Liver (tissue), 9 donors: ENCODE measurements around the gene AGTPBP1. TPM values are rescaled to one million over a fixed set of nuclear protein-coding genes. Genes with fewer than 3 reads are reported as not detected.
A peak's percentile ranks its signal among the peaks of the same experiment; 100 is the strongest.

Experiments
- DNase-seq: peaks from one replicate; pipeline ENCODE4 v3.0.0-alpha.2; 2017; ENCODE audit warnings: low spot score
- H3K27ac ChIP-seq, 2 donors: one replicate each; pipeline ENCODE4 v1.7.0; 2013; ENCODE audit warnings: inconsistent platforms in 2 of 2, low read length in 2 of 2, control low read depth in 1 of 2, low read depth in 1 of 2, mild to moderate bottlenecking in 1 of 2
- H3K27me3 ChIP-seq, 4 donors: one replicate each; pipeline versions ENCODE4 v1.6.1 to v1.7.0; 2013; ENCODE audit warnings: low read length in 3 of 4, inconsistent platforms in 1 of 4, mild to moderate bottlenecking in 1 of 4, moderate library complexity in 1 of 4; ENCODE audit not compliant: control insufficient read depth in 4 of 4, insufficient read depth in 4 of 4
- H3K36me3 ChIP-seq, 4 donors: one replicate each; pipeline versions ENCODE4 v1.6.1 to v1.7.0; 2013; ENCODE audit warnings: low read length in 3 of 4, mild to moderate bottlenecking in 3 of 4, low read depth in 1 of 4, moderate library complexity in 1 of 4; ENCODE audit not compliant: control insufficient read depth in 4 of 4, insufficient read depth in 3 of 4
- H3K4me1 ChIP-seq, 4 donors: one replicate each; pipeline versions ENCODE4 v1.6.1 to v1.7.0; 2013; ENCODE audit warnings: low read length in 3 of 4, mild to moderate bottlenecking in 3 of 4, moderate library complexity in 1 of 4; ENCODE audit not compliant: control insufficient read depth in 4 of 4, insufficient read depth in 4 of 4
- H3K4me3 ChIP-seq, 3 donors: one replicate each; pipeline versions ENCODE4 v1.6.1 to v1.7.0; 2013; ENCODE audit warnings: low read length in 3 of 3, control low read depth in 1 of 3, low read depth in 1 of 3, mild to moderate bottlenecking in 1 of 3
- H3K9ac ChIP-seq, 2 donors: one replicate each; pipeline ENCODE4 v1.7.0; 2013; ENCODE audit warnings: low read length in 2 of 2, mild to moderate bottlenecking in 2 of 2, moderate library complexity in 2 of 2, control low read depth in 1 of 2, low read depth in 1 of 2
- H3K9me3 ChIP-seq, 4 donors: one replicate each; pipeline versions ENCODE4 v1.6.1 to v1.7.0; 2013; ENCODE audit warnings: low read length in 3 of 4; ENCODE audit not compliant: control insufficient read depth in 4 of 4
- EGR1 ChIP-seq, 2 donors: IDR thresholded peaks; 2 replicates each; pipeline ENCODE4 v1.6.1; 2016 to 2018; ENCODE audit warnings: antibody characterized with exemption in 2 of 2, low read depth in 2 of 2
- FOXA1 ChIP-seq: IDR thresholded peaks from 2 replicates; pipeline ENCODE4 v1.6.1; 2016; ENCODE audit warnings: antibody characterized with exemption
- FOXA2 ChIP-seq: IDR thresholded peaks from 2 replicates; pipeline ENCODE4 v1.6.1; 2016; ENCODE audit warnings: antibody characterized with exemption
- GABPA ChIP-seq, 2 donors: IDR thresholded peaks in 1 of 2; conservative IDR thresholded peaks in 1 of 2; 2 replicates each; pipeline ENCODE4 v1.6.1; 2016; ENCODE audit warnings: antibody characterized with exemption in 2 of 2, mild to moderate bottlenecking in 1 of 2, moderate library complexity in 1 of 2
- HNF4A ChIP-seq, 2 donors: conservative IDR thresholded peaks; 2 replicates each; pipeline ENCODE4 v1.6.1; 2016; ENCODE audit warnings: antibody characterized with exemption in 2 of 2, mild to moderate bottlenecking in 2 of 2
- HNF4G ChIP-seq: IDR thresholded peaks from 2 replicates; pipeline ENCODE4 v1.6.1; 2016; ENCODE audit warnings: antibody characterized with exemption
- JUND ChIP-seq, 2 donors: IDR thresholded peaks; 2 replicates each; pipeline ENCODE4 v1.6.1; 2016; ENCODE audit warnings: antibody characterized with exemption in 2 of 2
- NR2F2 ChIP-seq: IDR thresholded peaks from 2 replicates; pipeline ENCODE4 v1.6.1; 2016; ENCODE audit warnings: antibody characterized with exemption
- RAD21 ChIP-seq, 2 donors: IDR thresholded peaks; 2 replicates each; pipeline ENCODE4 v1.6.1; 2016; ENCODE audit warnings: antibody characterized with exemption in 2 of 2, mild to moderate bottlenecking in 2 of 2
- RXRA ChIP-seq, 2 donors: IDR thresholded peaks; 2 replicates each; pipeline ENCODE4 v1.6.1; 2017 to 2018; ENCODE audit warnings: antibody characterized with exemption in 2 of 2, mild to moderate bottlenecking in 1 of 2
- SP1 ChIP-seq: IDR thresholded peaks from 2 replicates; pipeline ENCODE4 v1.6.1; 2018; ENCODE audit warnings: antibody characterized with exemption, mild to moderate bottlenecking
- TAF1 ChIP-seq: conservative IDR thresholded peaks from 2 replicates; pipeline ENCODE4 v1.6.1; 2016; ENCODE audit warnings: antibody characterized with exemption, mild to moderate bottlenecking
- YY1 ChIP-seq: IDR thresholded peaks from 2 replicates; pipeline ENCODE4 v1.6.1; 2016; ENCODE audit warnings: antibody characterized with exemption, mild to moderate bottlenecking
- WGBS: extraction: QIAGEN DNeasy Blood & Tissue Kit; methylation state at CpG from one replicate; pipeline ENCODE4 v1.1.7; 2013; 5-methylcytosine and 5-hydroxymethylcytosine counted together
- polyA plus RNA-seq, 2 donors: library from polyadenylated mRNA; stranded (reverse) in 1 of 2; unstranded in 1 of 2; fragments of 200-250 nt in 1 of 2; fragments of >200 nt in 1 of 2; fragmentation: Nextera tagmentation in 1 of 2; extraction: Ambion mirVana in 1 of 2; gene quantifications; one replicate each; pipeline versions ENCODE4 v1.2.1 to v1.2.3, GENCODE V29; 2013 to 2015
- total RNA-seq, 2 donors: library from RNA; depleted of rRNA; stranded (reverse); fragments of >200 nt; gene quantifications; one replicate each; pipeline ENCODE4 v1.2.3, GENCODE V29; 2014
- TF ChIP-seq, protein P1 (sequence below): IDR thresholded peaks from 2 replicates; pipeline ENCODE4 v1.6.1; 2016; ENCODE audit warnings: antibody characterized with exemption
- TF ChIP-seq, protein P2 (sequence below): IDR thresholded peaks from 2 replicates; pipeline ENCODE4 v1.6.1; 2016; ENCODE audit warnings: antibody characterized with exemption
- TF ChIP-seq, protein P3 (sequence below): fragments of 150-350 bp; IDR thresholded peaks from 2 replicates; pipeline ENCODE4 v1.5.1; 2017; ENCODE audit warnings: improper control_type of control experiment, low read depth, low read length; ENCODE audit not compliant: missing input control
- TF ChIP-seq, protein P4 (sequence below): IDR thresholded peaks from 2 replicates; pipeline ENCODE4 v1.6.1; 2016; ENCODE audit warnings: antibody characterized with exemption
- donor health status: healthy.
- donor health status: healthy.
- donor health status: healthy.
- donor health status: healthy.
- donor health status: healthy.

Gene AGTPBP1
- total and polyA plus RNA-seq, 4 donors, result 2.1 to 14.4 (median 5.7) TPM

DNA sequence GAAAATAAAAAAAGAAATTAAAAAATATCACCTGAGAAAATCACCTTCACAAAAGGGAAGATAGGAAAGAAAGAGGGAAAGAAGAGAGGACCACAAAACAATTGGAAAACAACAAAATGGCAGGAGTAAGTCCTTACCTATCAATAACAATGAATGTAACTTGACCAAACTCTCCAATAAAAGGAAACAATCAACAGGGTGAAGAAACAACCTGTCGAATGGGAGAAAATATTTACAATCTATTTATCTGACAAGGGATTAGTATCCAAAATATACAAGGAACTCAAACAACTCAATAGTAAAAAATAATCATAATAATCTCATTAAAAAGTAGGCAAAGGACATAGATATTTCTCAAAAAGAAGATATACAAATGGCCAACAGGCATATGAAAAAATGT, 135.8 kb downstream of the AGTPBP1 start:
- DNase-seq, result no peak
- Histone ChIP-seq H3K4me3 (no peak overlapping the region), H3K9me3 (no peaks in the 10 kb centered on the region), H3K27ac (no peak overlapping the region), H3K36me3 (no peaks in the 10 kb centered on the region), H3K27me3 (no peaks in the 10 kb centered on the region), H3K9ac (no peak overlapping the region), H3K4me1 (peaks cover 2 to 4% (median 3%) of the 10 kb centered on the region in 4 donors)
- WGBS, result 93% methylated on average over 1 of the region's 1 CpG
- TF ChIP-seq YY1 (no peak), HNF4A (conservative IDR thresholded peaks at IDR 0.05) (no peak), GABPA (IDR thresholded peaks at IDR 0.05 in 1 of 2, conservative IDR thresholded peaks at IDR 0.05 in 1 of 2) (no peak), FOXA2 (no peak), RAD21 (IDR thresholded peaks at IDR 0.05) (no peak), TAF1 (no peak), JUND (IDR thresholded peaks at IDR 0.05) (no peak), SP1 (no peak), FOXA1 (no peak), NR2F2 (no peak)
- TF ChIP-seq, protein P1, sequence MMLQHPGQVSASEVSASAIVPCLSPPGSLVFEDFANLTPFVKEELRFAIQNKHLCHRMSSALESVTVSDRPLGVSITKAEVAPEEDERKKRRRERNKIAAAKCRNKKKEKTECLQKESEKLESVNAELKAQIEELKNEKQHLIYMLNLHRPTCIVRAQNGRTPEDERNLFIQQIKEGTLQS, result no peak
- TF ChIP-seq, protein P2, sequence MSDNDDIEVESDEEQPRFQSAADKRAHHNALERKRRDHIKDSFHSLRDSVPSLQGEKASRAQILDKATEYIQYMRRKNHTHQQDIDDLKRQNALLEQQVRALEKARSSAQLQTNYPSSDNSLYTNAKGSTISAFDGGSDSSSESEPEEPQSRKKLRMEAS, result no peak

DNA sequence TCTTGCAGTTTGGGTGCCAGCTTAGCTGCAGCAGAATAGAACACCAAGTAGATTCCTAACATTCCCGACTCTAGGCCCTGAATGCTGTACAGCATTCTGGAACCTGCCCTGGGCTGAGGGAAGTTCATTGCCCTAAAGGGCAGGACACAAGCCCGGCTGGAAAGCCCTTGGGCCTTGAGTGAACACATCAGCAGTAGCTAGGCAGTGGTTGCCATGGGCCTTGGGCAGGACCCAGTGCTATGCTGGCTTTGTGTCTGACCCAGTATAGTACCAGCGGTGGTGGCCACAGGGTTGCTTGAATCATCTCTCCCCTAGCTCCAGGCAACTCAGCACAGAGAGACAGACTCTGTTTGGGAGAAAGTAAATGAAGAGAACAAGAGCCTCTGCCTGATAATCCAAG, 137.8 kb downstream of the AGTPBP1 start:
- no peaks in the 10 kb centered on the region for H3K36me3 ChIP-seq
- H3K4me3 ChIP-seq, result no peak overlapping the region
- H3K9me3 ChIP-seq, result no peaks in the 10 kb centered on the region
- DNase-seq, result no peak
- peaks cover 0 to 3% (median 0%) of the 10 kb centered on the region in 4 donors for H3K4me1 ChIP-seq
- H3K27ac ChIP-seq, result no peak overlapping the region
- 77% methylated on average over 3 of the region's 3 CpGs for WGBS
- TF ChIP-seq NR2F2 (no peak), JUND (IDR thresholded peaks at IDR 0.05) (no peak), RXRA (IDR thresholded peaks at IDR 0.05) (peak in 1 of 2 donors; percentile 5)
- H3K27me3 ChIP-seq, result no peaks in the 10 kb centered on the region
- H3K9ac ChIP-seq, result no peak overlapping the region

DNA sequence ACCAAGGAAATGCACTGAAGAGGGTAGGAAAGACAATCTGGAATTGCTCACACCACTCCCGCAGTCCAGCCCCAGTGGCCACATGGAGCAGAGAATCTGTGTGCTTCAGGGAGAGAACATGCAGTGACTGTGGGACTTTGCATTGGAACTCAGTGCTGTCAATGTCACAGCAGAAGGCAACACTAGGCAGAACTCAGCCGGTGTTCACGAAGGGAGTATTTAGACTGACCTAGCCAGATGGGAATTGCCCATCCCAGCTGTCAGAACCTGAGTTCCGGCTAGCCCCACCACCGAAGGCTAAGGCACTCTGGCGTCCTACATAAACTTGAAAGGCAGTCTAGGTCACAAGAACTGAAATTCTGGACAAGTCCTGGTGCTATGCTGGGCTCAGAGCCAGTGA, 139.0 kb downstream of the AGTPBP1 start:
- Histone ChIP-seq H3K36me3 (no peaks in the 10 kb centered on the region), H3K27ac (no peak overlapping the region), H3K27me3 (no peaks in the 10 kb centered on the region), H3K4me1 (no peaks in the 10 kb centered on the region), H3K9me3 (no peaks in the 10 kb centered on the region), H3K9ac (no peak overlapping the region), H3K4me3 (no peak overlapping the region)
- TF ChIP-seq RAD21 (IDR thresholded peaks at IDR 0.05), result no peak
- no peak for TF ChIP-seq TAF1
- no peak for TF ChIP-seq NR2F2
- TF ChIP-seq, protein P3, sequence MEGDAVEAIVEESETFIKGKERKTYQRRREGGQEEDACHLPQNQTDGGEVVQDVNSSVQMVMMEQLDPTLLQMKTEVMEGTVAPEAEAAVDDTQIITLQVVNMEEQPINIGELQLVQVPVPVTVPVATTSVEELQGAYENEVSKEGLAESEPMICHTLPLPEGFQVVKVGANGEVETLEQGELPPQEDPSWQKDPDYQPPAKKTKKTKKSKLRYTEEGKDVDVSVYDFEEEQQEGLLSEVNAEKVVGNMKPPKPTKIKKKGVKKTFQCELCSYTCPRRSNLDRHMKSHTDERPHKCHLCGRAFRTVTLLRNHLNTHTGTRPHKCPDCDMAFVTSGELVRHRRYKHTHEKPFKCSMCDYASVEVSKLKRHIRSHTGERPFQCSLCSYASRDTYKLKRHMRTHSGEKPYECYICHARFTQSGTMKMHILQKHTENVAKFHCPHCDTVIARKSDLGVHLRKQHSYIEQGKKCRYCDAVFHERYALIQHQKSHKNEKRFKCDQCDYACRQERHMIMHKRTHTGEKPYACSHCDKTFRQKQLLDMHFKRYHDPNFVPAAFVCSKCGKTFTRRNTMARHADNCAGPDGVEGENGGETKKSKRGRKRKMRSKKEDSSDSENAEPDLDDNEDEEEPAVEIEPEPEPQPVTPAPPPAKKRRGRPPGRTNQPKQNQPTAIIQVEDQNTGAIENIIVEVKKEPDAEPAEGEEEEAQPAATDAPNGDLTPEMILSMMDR, result no peak
- TF ChIP-seq RXRA (IDR thresholded peaks at IDR 0.05), result no peak
- TF ChIP-seq FOXA2, result no peak
- no peak for TF ChIP-seq FOXA1
- TF ChIP-seq YY1, result no peak
- TF ChIP-seq, protein P1, result no peak
- no peak for TF ChIP-seq SP1
- TF ChIP-seq, protein P4, sequence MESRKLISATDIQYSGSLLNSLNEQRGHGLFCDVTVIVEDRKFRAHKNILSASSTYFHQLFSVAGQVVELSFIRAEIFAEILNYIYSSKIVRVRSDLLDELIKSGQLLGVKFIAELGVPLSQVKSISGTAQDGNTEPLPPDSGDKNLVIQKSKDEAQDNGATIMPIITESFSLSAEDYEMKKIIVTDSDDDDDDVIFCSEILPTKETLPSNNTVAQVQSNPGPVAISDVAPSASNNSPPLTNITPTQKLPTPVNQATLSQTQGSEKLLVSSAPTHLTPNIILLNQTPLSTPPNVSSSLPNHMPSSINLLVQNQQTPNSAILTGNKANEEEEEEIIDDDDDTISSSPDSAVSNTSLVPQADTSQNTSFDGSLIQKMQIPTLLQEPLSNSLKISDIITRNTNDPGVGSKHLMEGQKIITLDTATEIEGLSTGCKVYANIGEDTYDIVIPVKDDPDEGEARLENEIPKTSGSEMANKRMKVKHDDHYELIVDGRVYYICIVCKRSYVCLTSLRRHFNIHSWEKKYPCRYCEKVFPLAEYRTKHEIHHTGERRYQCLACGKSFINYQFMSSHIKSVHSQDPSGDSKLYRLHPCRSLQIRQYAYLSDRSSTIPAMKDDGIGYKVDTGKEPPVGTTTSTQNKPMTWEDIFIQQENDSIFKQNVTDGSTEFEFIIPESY, result no peak
- TF ChIP-seq HNF4G, result no peak
- TF ChIP-seq HNF4A (conservative IDR thresholded peaks at IDR 0.05), result no peak
- TF ChIP-seq EGR1 (IDR thresholded peaks at IDR 0.05; ENCODE audit: low read depth in 2 of 2), result no peak
- TF ChIP-seq, protein P2, result no peak
- no peak for TF ChIP-seq GABPA (IDR thresholded peaks at IDR 0.05 in 1 of 2, conservative IDR thresholded peaks at IDR 0.05 in 1 of 2)
- no peak for TF ChIP-seq JUND (IDR thresholded peaks at IDR 0.05)
- DNase-seq, result no peak
- 96% methylated on average over 6 of the region's 6 CpGs for WGBS
